ENCODE measurements around the gene PLAC8L1. TPM values are rescaled to one million over a fixed set of nuclear protein-coding genes. Genes with fewer than 3 reads are reported as not detected.
A peak's percentile ranks its signal among the peaks of the same experiment; 100 is the strongest.

The PLAC8L1 gene
- total and polyA plus RNA-seq, 2 of the 8 experiments (the other 6 are each of a cell fraction or from before 2014, with no cell fraction given): 0.42 TPM; not detected in 1

DNA sequence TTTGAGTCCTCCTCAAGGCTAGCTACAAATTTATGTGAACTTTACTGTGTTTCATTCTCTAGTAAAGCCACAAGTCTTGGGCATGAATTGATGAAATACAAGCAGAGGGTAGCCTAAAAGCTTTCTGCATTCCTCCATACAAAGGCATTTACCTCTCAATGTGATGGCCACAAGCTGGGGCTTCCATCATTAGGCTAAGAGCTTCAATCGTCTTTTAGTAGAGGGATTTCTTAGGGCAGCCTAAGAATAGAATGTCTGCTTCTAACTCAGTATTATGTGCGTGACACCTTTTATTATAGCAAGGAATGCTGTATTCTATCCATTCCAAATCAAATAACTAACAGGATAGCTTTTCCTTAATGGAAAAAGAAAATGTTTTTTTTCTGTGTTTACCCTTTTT is 3.7 kb downstream of the PLAC8L1 start:
- Histone ChIP-seq H3K56ac (replicated peaks; ENCODE audit: insufficient read length, low read depth, low read length) (no peak overlapping the region), H4K8ac (ENCODE audit: extremely low read depth, insufficient read depth, low read length) (no peak overlapping the region), H4K5ac (ENCODE audit: insufficient read length, low read depth, low read length) (no peak overlapping the region), H3K79me2 (ENCODE audit: control insufficient read depth in 1 of 2, insufficient read depth in 2 of 2, low read length in 2 of 2) (no peaks in the 10 kb centered on the region), H3K23ac (ENCODE audit: insufficient read length) (no peak overlapping the region), H3K4me1 (replicated peaks in 1 of 4; ENCODE audit: control insufficient read depth in 3 of 4, insufficient read depth in 4 of 4, low read length in 3 of 4) (peaks cover 0 to 10% (median 3%) of the 10 kb centered on the region in 4 experiments; a peak in 3 of 7 replicates), H4K91ac (replicated peaks; ENCODE audit: insufficient read length, low read length) (no peak overlapping the region), H2AK5ac (ENCODE audit: low read depth, low read length) (no peak overlapping the region), H4K20me1 (replicated peaks in 1 of 2; ENCODE audit: control insufficient read depth in 1 of 2, insufficient read depth in 2 of 2, low read length in 2 of 2) (no peaks in the 10 kb centered on the region), H3K4ac (replicated peaks; ENCODE audit: insufficient read length, low read depth, low read length) (no peak overlapping the region), H3K14ac (ENCODE audit: insufficient read length) (no peak overlapping the region), H3K18ac (ENCODE audit: extremely low read depth, low read length) (no peak overlapping the region), H3K27me3 (replicated peaks in 1 of 4; ENCODE audit: control insufficient read depth in 3 of 4, extremely low read depth in 1 of 4, insufficient read depth in 3 of 4, low read length in 3 of 4) (no peaks in the 10 kb centered on the region), H3K23me2 (ENCODE audit: low read depth, low read length) (no peaks in the 10 kb centered on the region), H3K79me1 (ENCODE audit: low read depth, low read length) (no peaks in the 10 kb centered on the region), H3K27ac (ENCODE audit: low read depth, low read length) (no peak overlapping the region), H3K9ac (replicated peaks in 1 of 4; ENCODE audit: extremely low read depth in 1 of 4, low read depth in 3 of 4, low read length in 3 of 4) (no peak overlapping the region), H2BK12ac (ENCODE audit: low read depth, low read length) (no peak overlapping the region), H2BK20ac (ENCODE audit: low read length) (no peak overlapping the region), H3K9me3 (ENCODE audit: insufficient read depth in 2 of 2, low read depth in 1 of 2, low read length in 1 of 2) (no peaks in the 10 kb centered on the region), H3K4me2 (ENCODE audit: insufficient read depth in 1 of 2, low read depth in 2 of 2, low read length in 2 of 2) (peak overlapping the region; percentile 11 to 30; a peak in 1 of 4 replicates), H3K4me3 (ENCODE audit: extremely low read depth in 1 of 4, insufficient read depth in 2 of 4, low read depth in 3 of 4, low read length in 4 of 4) (no peak overlapping the region), H2BK5ac (ENCODE audit: low read depth, low read length) (no peak overlapping the region), H3K36me3 (ENCODE audit: control insufficient read depth in 2 of 4, insufficient read depth in 4 of 4, low read length in 3 of 4) (peaks cover 0 to 7% (median 2%) of the 10 kb centered on the region in 4 experiments; a peak in 4 of 8 replicates), H2BK15ac (ENCODE audit: low read length) (no peak overlapping the region), H2AFZ (ENCODE audit: low read length) (no peak overlapping the region), H2BK120ac (replicated peaks; ENCODE audit: low read depth, low read length) (no peak overlapping the region)
- TF ChIP-seq TEAD4 (IDR thresholded peaks at IDR 0.05; ENCODE audit: low read depth, low read length) (peak; percentile 46; the same call in 1 of the 2 replicates), RNF2 (IDR thresholded peaks at IDR 0.05; ENCODE audit: borderline replicate concordance, low read depth, low read length, missing control alignments, poor library complexity, severe bottlenecking) (no peak), TAF1 (IDR thresholded peaks at IDR 0.05; ENCODE audit: low read depth, low read length) (no peak), TAF7 (optimal IDR thresholded peaks at IDR 0.05; ENCODE audit: borderline replicate concordance, low read depth, low read length) (no peak), SRF (IDR thresholded peaks at IDR 0.05; ENCODE audit: low read depth, low read length) (no peak), PHF8 (conservative IDR thresholded peaks at IDR 0.05; ENCODE audit: low read depth, low read length) (no peak)
- 54% methylated on average over 2 of the region's 2 CpGs; no CpG with 5 or more reads in 1 of the 2 experiments for WGBS, 2 experiments (ENCODE audit: extremely low coverage in 1 of 2, insufficient coverage in 1 of 2, insufficient read length in 1 of 2, insufficient replicate concordance in 2 of 2, low coverage in 1 of 2, low lambda C conversion rate in 2 of 2, missing lambda C conversion rate in 1 of 2)
- ChIA-PET POLR2A (ENCODE audit: partially characterized antibody) (interaction anchor here (0.8 to 2.9 kb wide), 5 partner anchors 11 to 49 kb away, joined by 3 to 7 read pairs (median 3); no protein-coding TSS in a partner anchor), CTCF (ENCODE audit: partially characterized antibody) (interaction anchor here (0.6 to 1.5 kb wide), 7 partner anchors 9 to 264 kb away, joined by 3 to 6 read pairs (median 3); no protein-coding TSS in a partner anchor)
- peak; percentile 52 for FAIRE-seq
- no peak for DNase-seq (ENCODE audit: low read depth in 1 of 2, low spot score in 2 of 2)

All from H1 (cell line).